Dendritic cell treated with granulocyte-macrophage colony-stimulating factor and Interleukin-4, amounts not matched to agents 40 ng/mL and 50 ng/mL, for 4 days (primary cell): Measurements from ENCODE around the gene CIC.

Source experiments
- H3K27ac Mint-ChIP-seq: one replicate; pipeline ENCODE4 v1.8.0; 2022; ENCODE audit warnings: mild to moderate bottlenecking, mixed read lengths
- H3K27me3 Mint-ChIP-seq: one replicate; pipeline ENCODE4 v1.8.0; 2022; ENCODE audit warnings: mild to moderate bottlenecking, mixed read lengths
- H3K36me3 Mint-ChIP-seq: one replicate; pipeline ENCODE4 v1.8.0; 2022; ENCODE audit warnings: low read depth, mixed read lengths
- H3K4me1 Mint-ChIP-seq: one replicate; pipeline ENCODE4 v1.8.0; 2022; ENCODE audit warnings: low read depth, mixed read lengths
- H3K4me3 Mint-ChIP-seq: one replicate; pipeline ENCODE4 v1.8.0; 2022; ENCODE audit warnings: mild to moderate bottlenecking, moderate library complexity, mixed read lengths
- H3K9me3 Mint-ChIP-seq: one replicate; pipeline ENCODE4 v1.8.0; 2022; ENCODE audit warnings: mixed read lengths
- intact Hi-C: fragments of 100-400 bp; cut with micrococcal nuclease; formaldehyde crosslinking; loops from one replicate; pipeline ENCODE4 v1.15.0; 2022

CIC gene

GRCh38 chr19:42281146-42281826 is 12.2 kb downstream of the CIC start:
- peaks cover 49% of the 10 kb centered on the region for H3K4me1 Mint-ChIP-seq
- no peak overlapping the region for H3K27ac Mint-ChIP-seq
- intact Hi-C loops: no loop called here
- no peaks in the 10 kb centered on the region for H3K9me3 Mint-ChIP-seq
- no peaks in the 10 kb centered on the region for H3K27me3 Mint-ChIP-seq
- peak overlapping the region; percentile 80 for H3K4me3 Mint-ChIP-seq
- peaks cover 25% of the 10 kb centered on the region for H3K36me3 Mint-ChIP-seq

- H3K27me3 Mint-ChIP-seq: no peaks in the 10 kb centered on the region
- H3K36me3 Mint-ChIP-seq: peaks cover 28% of the 10 kb centered on the region
- peaks cover 53% of the 10 kb centered on the region for H3K4me1 Mint-ChIP-seq
- peak overlapping the region; percentile 44 for H3K4me3 Mint-ChIP-seq
- no peaks in the 10 kb centered on the region for H3K9me3 Mint-ChIP-seq
- H3K27ac Mint-ChIP-seq: no peak overlapping the region
- intact Hi-C loops: loop anchor here (2.0 kb wide), 2 partner anchors 13 to 39 kb away; partner anchors contain the start of genes CIC and GSK3A
These were observed 13.0 kb downstream of the CIC start for GRCh38 chr19:42281827-42282762.

GRCh38 chr19:42282819-42283187 is 13.8 kb downstream of the CIC start:
- no peak overlapping the region for H3K27ac Mint-ChIP-seq
- intact Hi-C loops: loop anchor here (1.0 to 2.0 kb wide), 3 partner anchors 14 to 40 kb away; partner anchors contain the start of genes CIC, ERF and GSK3A

GRCh38 chr19:42283188-42284065 is 14.4 kb downstream of the CIC start:
- Mint-ChIP-seq H3K27me3 (no peaks in the 10 kb centered on the region), H3K9me3 (no peaks in the 10 kb centered on the region), H3K4me1 (peaks cover 48% of the 10 kb centered on the region), H3K27ac (no peak overlapping the region), H3K4me3 (no peak overlapping the region), H3K36me3 (peaks cover 28% of the 10 kb centered on the region)
- intact Hi-C loops: loop anchor here (1.0 to 2.0 kb wide), 3 partner anchors 15 to 41 kb away; partner anchors contain the start of genes CIC, ERF and GSK3A

More at GRCh38 chr19:42282819-42283187, 13.8 kb downstream of the CIC start:
- peaks cover 52% of the 10 kb centered on the region for H3K4me1 Mint-ChIP-seq
- H3K27me3 Mint-ChIP-seq: no peaks in the 10 kb centered on the region
- peaks cover 28% of the 10 kb centered on the region for H3K36me3 Mint-ChIP-seq
- H3K9me3 Mint-ChIP-seq: no peaks in the 10 kb centered on the region
- H3K4me3 Mint-ChIP-seq: no peak overlapping the region

GRCh38 chr19:42284066-42284501 is 15.0 kb downstream of the CIC start:
- Mint-ChIP-seq H3K9me3 (no peaks in the 10 kb centered on the region), H3K36me3 (peaks cover 28% of the 10 kb centered on the region), H3K4me1 (peaks cover 45% of the 10 kb centered on the region), H3K4me3 (no peak overlapping the region), H3K27me3 (no peaks in the 10 kb centered on the region), H3K27ac (no peak overlapping the region)
- intact Hi-C loops: no loop called here

GRCh38 chr19:42284591-42285341 is 15.7 kb downstream of the CIC start:
- H3K27me3 Mint-ChIP-seq: no peaks in the 10 kb centered on the region
- peak overlapping the region; percentile 85 for H3K4me3 Mint-ChIP-seq
- peaks cover 32% of the 10 kb centered on the region for H3K36me3 Mint-ChIP-seq
- H3K4me1 Mint-ChIP-seq: peaks cover 38% of the 10 kb centered on the region
- H3K9me3 Mint-ChIP-seq: no peaks in the 10 kb centered on the region
- H3K27ac Mint-ChIP-seq: peak overlapping the region; percentile 80
- intact Hi-C loops: loop anchor here (5.0 kb wide), 1 partner anchor 152 kb away; the partner anchor contains the start of gene POU2F2

GRCh38 chr19:42285541-42285941 is 16.5 kb downstream of the CIC start:
- Mint-ChIP-seq H3K9me3 (no peaks in the 10 kb centered on the region), H3K4me1 (peaks cover 37% of the 10 kb centered on the region), H3K4me3 (peak overlapping the region; percentile 85), H3K27ac (peak overlapping the region; percentile 80), H3K27me3 (no peaks in the 10 kb centered on the region), H3K36me3 (peaks cover 39% of the 10 kb centered on the region)
- intact Hi-C loops: loop anchor here (5.0 kb wide), 1 partner anchor 153 kb away; the partner anchor contains the start of gene POU2F2

- Mint-ChIP-seq H3K4me3 (peak overlapping the region; percentile 85), H3K27ac (peak overlapping the region; percentile 80), H3K4me1 (peaks cover 37% of the 10 kb centered on the region), H3K36me3 (peaks cover 44% of the 10 kb centered on the region), H3K9me3 (no peaks in the 10 kb centered on the region), H3K27me3 (no peaks in the 10 kb centered on the region)
- intact Hi-C loops: loop anchor here (5.0 kb wide), 1 partner anchor 154 kb away; the partner anchor contains the start of gene POU2F2
These were observed 16.9 kb downstream of the CIC start for GRCh38 chr19:42285988-42286348.

- Mint-ChIP-seq H3K27ac (peak overlapping the region; percentile 80), H3K9me3 (no peaks in the 10 kb centered on the region), H3K4me3 (peak overlapping the region; percentile 85), H3K4me1 (peaks cover 38% of the 10 kb centered on the region), H3K27me3 (no peaks in the 10 kb centered on the region), H3K36me3 (peaks cover 49% of the 10 kb centered on the region)
- intact Hi-C loops: loop anchor here (5.0 kb wide), 1 partner anchor 154 kb away; the partner anchor contains the start of gene POU2F2
These were observed 17.4 kb downstream of the CIC start for GRCh38 chr19:42286349-42287016.

- Mint-ChIP-seq H3K9me3 (no peaks in the 10 kb centered on the region), H3K4me1 (peaks cover 44% of the 10 kb centered on the region), H3K4me3 (no peak overlapping the region), H3K27ac (no peak overlapping the region), H3K27me3 (no peaks in the 10 kb centered on the region), H3K36me3 (peaks cover 56% of the 10 kb centered on the region)
- intact Hi-C loops: loop anchor here (5.0 kb wide), 1 partner anchor 155 kb away; the partner anchor contains the start of gene POU2F2
These were observed 18.2 kb downstream of the CIC start for GRCh38 chr19:42287017-42287826.

- intact Hi-C loops: loop anchor here (5.0 kb wide), 1 partner anchor 155 kb away; the partner anchor contains the start of gene POU2F2
These were observed 18.7 kb downstream of the CIC start for GRCh38 chr19:42287827-42288107.

More at GRCh38 chr19:42287827-42288107, 18.7 kb downstream of the CIC start:
- Mint-ChIP-seq H3K36me3 (peaks cover 62% of the 10 kb centered on the region), H3K27me3 (no peaks in the 10 kb centered on the region), H3K9me3 (no peaks in the 10 kb centered on the region), H3K27ac (no peak overlapping the region), H3K4me1 (peaks cover 44% of the 10 kb centered on the region), H3K4me3 (no peak overlapping the region)
